ENCODE data around the gene UCN3.
"Not testable (repeated sequence)": the region's sequence is repeated elsewhere in the genome, so short reads cannot be mapped to it uniquely, and the experiment has no call there.

Gene UCN3

DNA sequence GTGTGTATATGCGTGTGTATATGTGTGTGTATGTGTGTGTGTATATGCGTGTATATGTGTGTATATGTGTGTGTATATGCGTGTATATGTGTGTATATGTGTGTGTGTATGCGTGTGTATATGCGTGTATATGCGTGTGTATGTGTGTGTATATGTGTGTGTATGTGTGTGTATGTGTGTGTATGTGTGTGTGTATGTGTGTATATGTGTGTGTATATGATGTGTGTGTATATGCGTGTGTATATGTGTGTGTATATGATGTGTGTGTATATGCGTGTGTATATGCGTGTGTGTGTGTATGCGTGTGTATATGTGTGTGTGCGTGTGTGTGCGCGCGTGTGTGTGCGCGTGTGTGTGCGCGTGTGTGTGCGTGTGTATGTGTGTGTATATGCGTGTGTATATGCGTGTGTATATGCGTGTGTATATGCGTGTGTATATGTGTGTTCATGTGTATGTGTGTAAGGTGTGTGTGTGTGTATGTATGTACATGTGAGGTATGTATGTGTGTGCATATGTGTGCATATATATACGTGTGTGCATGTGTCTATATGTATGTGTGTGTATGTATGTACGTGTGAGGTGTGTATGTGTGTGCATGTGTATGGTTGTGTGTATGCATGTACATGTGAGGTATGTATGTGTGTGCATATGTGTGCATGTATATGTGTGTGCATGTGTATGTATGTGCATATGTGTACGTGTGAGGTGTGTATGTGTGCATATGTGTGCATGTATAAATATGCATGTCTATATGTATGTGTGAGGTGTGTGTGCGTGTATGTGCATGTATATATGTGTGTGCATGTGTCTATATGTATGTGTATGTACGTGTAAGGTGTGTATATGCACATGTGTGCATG is 6.0 kb downstream of the UCN3 start:
- TF ChIP-seq, protein P1, sequence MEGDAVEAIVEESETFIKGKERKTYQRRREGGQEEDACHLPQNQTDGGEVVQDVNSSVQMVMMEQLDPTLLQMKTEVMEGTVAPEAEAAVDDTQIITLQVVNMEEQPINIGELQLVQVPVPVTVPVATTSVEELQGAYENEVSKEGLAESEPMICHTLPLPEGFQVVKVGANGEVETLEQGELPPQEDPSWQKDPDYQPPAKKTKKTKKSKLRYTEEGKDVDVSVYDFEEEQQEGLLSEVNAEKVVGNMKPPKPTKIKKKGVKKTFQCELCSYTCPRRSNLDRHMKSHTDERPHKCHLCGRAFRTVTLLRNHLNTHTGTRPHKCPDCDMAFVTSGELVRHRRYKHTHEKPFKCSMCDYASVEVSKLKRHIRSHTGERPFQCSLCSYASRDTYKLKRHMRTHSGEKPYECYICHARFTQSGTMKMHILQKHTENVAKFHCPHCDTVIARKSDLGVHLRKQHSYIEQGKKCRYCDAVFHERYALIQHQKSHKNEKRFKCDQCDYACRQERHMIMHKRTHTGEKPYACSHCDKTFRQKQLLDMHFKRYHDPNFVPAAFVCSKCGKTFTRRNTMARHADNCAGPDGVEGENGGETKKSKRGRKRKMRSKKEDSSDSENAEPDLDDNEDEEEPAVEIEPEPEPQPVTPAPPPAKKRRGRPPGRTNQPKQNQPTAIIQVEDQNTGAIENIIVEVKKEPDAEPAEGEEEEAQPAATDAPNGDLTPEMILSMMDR (IDR thresholded peaks at IDR 0.05; ENCODE audit: low read depth, low read length) = no peak
- no peak for DNase-seq (ENCODE audit: low read depth, low spot score)
- in situ Hi-C loops (cut with HindIII; ENCODE audit: low sequenced_read_pairs) = no loop called here
- H3K4me3 ChIP-seq (ENCODE audit: low read depth, low read length) = no peak overlapping the region

DNA sequence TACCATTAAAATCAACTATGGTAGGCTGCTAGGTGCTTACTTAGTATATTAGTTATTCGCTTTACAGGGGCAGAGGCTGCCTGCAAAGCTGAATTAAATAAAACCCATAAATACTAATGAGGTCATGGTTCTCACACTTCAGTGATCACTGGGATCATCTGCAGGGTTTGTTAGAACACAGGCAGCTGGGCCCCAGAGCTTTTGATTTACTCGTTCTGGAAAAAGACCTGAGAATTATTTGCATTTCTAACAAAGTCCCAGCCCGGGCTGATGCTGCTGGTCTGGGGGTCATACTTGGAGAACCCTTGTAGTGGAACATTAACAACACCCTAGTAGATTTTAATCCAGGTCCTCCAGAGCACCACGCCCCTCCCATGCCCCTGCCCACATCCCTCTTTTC is 8.5 kb downstream of the UCN3 start:
- no peak overlapping the region for H3K4me3 ChIP-seq (ENCODE audit: low read depth, low read length)
- in situ Hi-C loops (cut with HindIII; ENCODE audit: low sequenced_read_pairs) = no loop called here
- DNase-seq (ENCODE audit: low read depth, low spot score) = no peak
- TF ChIP-seq, protein P1 (IDR thresholded peaks at IDR 0.05; ENCODE audit: low read depth, low read length) = no peak

DNA sequence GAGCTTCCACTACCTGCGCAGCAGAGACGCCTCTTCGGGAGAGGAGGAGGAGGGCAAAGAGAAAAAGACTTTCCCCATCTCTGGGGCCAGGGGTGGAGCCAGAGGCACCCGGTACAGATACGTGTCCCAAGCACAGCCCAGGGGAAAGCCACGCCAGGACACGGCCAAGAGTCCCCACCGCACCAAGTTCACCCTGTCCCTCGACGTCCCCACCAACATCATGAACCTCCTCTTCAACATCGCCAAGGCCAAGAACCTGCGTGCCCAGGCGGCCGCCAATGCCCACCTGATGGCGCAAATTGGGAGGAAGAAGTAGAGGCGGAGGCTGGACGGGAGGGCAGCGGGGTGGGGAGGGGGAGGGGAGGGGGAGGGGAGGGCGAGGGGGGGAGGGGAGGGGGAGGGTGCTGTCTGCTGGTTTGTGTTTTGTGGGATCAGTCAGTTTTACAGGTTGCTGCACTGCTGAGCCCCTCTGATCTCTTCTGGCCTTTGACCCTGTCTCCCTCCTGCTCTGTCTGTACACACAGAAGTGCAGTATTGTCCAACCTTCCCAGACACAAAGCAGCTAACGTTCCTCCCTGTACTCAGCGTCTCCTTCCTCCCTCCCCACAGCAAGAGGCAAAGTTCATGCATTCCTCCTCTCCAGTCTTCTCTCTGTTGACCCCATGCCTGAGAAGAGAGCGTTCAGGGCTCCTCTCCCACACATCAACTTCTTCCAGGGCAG is 9.3 kb downstream of the UCN3 start:
- TF ChIP-seq, protein P1 (IDR thresholded peaks at IDR 0.05; ENCODE audit: low read depth, low read length) = no peak
- in situ Hi-C loops (cut with HindIII; ENCODE audit: low sequenced_read_pairs) = no loop called here
- no peak overlapping the region for H3K4me3 ChIP-seq (ENCODE audit: low read depth, low read length)
- DNase-seq (ENCODE audit: low read depth, low spot score) = no peak

DNA sequence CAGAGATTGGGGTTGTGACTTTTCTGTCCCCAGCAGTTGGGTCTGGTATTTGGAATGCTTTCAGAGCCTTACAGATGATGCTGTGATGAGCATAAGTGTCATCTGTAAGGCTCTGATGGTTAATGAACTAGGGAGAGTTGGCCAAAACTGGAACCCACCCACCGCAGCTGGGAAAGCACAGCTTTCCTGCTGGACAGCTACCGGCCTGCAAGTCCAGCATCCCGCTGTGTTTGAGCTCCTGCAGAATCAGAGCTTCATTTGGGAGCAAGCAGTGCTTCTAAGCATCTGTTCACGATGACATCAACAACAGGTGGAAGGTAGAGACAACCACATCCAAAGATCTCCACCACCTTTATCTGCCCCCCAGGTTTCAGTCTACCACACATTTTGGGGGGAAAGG is 11.7 kb downstream of the UCN3 start:
- TF ChIP-seq, protein P1 (IDR thresholded peaks at IDR 0.05; ENCODE audit: low read depth, low read length) = no peak
- DNase-seq (ENCODE audit: low read depth, low spot score) = no peak
- in situ Hi-C loops (cut with HindIII; ENCODE audit: low sequenced_read_pairs) = no loop called here
- H3K4me3 ChIP-seq (ENCODE audit: low read depth, low read length) = no peak overlapping the region

DNA sequence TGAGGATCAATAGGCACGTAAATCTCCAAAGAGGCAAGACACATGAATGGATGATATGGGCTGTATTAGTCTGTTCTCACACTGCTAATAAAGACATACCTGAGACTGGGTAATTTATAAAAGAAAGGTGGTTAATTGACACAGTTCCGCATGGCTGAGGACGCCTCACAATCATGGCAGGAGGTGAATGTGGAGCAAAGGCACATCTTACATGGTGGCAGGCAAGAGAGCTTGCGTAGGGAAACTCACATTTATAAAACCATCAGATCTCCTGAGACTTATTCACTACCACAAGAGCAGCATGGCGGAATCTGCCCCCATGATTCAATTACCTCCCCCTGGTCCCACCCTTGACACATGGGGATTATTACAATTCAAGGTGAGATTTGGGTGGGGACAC is 14.4 kb downstream of the UCN3 start:
- H3K4me3 ChIP-seq (ENCODE audit: low read depth, low read length); DNase-seq (ENCODE audit: low read depth, low spot score); in situ Hi-C loops (cut with HindIII; ENCODE audit: low sequenced_read_pairs): not testable (repeated sequence)

DNA sequence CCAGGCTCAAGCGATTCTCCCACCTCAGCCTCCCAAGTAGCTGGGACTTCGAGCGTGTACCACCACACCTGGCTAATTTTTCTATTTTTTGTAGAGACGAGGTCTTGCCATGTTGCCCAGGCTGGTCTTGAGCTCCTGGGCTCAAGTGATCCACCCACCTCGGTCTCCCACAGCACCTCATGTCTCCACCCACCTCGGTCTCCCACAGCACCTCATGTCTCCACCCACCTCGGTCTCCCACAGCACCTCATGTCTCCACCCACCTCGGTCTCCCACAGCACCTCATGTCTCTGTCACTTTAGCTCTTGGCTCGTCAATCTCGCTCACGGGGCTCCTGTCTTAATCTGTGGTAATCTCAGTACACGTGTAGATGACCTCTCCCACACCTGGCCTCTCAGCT is 15.6 kb downstream of the UCN3 start:
- DNase-seq (ENCODE audit: low read depth, low spot score); in situ Hi-C loops (cut with HindIII; ENCODE audit: low sequenced_read_pairs); H3K4me3 ChIP-seq (ENCODE audit: low read depth, low read length): not testable (repeated sequence)

DNA sequence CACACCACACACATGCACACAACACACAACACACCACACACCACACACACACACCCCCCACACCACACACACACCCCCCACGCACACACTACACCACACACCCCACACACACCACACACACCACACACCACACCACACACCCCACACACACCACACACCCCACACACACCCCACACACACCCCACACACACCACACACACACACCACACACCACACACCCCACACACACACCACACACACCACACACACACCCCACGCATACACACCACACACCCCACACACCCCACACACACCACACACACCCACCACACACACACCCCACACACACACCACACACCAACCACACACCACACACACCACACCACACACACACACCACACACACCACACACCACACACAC is 16.4 kb downstream of the UCN3 start:
- no peak for DNase-seq (ENCODE audit: low read depth, low spot score)
- H3K4me3 ChIP-seq (ENCODE audit: low read depth, low read length) = no peak overlapping the region
- TF ChIP-seq, protein P1 (IDR thresholded peaks at IDR 0.05; ENCODE audit: low read depth, low read length) = no peak
- in situ Hi-C loops (cut with HindIII; ENCODE audit: low sequenced_read_pairs) = no loop called here

Measured in astrocyte of the spinal cord (primary cell).